NCI-H524 treated with DMSO at 0.1 percent for 48 hours (cell line): Measurements from ENCODE around the gene DYSF.
"Not testable (repeated sequence)": the region's sequence is repeated elsewhere in the genome, so short reads cannot be mapped to it uniquely, and the experiment has no call there.

Source experiments
- DNase-seq: peaks from one replicate; lab custom pipeline; 2025; lab: John Stamatoyannopoulos, UW

The DYSF gene

DNA sequence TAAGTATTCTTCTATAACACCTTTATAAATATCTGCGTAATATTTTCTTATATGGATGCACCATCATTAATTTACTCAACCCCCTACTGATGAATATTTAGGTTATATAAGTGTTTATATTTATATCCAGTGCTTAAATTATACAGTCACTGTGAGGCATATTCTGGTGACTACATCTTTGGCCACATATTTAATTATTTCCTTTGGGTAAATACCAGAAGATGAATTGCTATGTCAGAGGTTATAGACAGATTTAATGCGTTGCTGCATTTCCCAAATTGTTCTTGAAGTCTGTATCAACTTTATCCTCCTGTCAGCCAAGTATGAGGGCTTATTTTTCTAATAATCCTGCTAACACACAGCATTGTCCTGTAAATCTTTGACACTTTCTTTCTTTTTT lies 18.7 kb downstream of the DYSF start:
- no peak for DNase-seq

DNA sequence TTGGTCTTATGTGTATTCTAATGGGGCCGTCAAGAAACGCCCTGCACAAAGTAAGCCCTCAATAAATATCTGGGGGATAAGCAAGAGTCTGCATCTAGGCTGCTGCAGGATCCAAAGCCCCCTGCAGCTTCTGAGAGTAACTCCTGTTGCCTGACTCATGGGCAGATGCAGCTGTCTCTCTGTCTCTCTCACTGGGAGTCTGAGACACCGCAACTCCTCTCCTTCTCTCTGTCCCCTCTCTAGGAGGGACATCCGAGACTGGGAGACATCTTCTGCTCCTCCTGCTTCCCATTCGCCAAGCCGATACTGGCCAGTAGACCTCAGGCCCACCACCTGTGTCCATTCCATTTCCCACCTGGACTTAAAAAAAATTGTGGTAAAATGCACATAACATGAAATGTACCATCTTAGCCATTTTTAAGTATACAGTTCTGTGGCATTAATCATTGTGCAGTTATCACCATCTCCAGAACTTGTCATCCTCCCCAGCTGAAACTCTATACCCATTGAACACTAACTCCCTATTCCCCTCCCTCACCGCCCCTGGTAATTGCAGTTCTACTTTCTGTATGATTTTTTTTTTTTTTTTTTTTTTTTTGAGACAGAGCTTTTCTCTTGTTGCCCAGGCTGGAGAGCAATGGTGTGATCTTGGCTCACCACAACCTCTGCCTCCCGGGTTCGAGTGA lies 20.1 kb downstream of the DYSF start:
- DNase-seq, result no peak

DNA sequence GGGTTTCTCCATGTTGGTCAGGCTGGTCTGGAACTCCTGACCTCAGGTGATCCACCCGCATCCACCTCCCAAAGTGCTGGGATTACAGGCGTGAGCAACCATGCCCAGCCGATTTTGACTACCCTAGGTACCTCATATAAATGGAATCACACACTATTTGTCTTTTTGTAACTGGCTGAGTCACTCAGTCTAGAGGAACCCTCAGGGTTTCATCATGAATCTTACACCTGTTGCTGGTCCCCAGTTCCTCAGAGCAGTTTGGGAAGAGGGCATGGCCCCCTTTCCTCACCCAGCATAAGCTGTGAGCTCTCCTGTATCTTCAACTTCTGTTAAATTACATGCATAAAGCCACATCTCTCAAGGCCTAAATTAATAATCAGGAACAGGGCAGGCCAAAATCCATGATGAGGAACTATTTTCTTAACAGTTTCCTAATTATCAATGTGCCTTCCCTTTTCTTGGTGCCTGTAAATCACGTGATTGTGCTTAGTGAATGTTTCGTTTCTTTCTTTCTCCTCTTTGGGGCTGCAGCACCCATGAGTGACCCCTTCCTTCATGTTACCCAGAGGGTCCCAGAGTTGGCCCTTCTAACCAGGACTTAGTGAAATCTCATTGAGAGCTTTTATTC lies 20.9 kb downstream of the DYSF start:
- DNase-seq, result no peak

DNA sequence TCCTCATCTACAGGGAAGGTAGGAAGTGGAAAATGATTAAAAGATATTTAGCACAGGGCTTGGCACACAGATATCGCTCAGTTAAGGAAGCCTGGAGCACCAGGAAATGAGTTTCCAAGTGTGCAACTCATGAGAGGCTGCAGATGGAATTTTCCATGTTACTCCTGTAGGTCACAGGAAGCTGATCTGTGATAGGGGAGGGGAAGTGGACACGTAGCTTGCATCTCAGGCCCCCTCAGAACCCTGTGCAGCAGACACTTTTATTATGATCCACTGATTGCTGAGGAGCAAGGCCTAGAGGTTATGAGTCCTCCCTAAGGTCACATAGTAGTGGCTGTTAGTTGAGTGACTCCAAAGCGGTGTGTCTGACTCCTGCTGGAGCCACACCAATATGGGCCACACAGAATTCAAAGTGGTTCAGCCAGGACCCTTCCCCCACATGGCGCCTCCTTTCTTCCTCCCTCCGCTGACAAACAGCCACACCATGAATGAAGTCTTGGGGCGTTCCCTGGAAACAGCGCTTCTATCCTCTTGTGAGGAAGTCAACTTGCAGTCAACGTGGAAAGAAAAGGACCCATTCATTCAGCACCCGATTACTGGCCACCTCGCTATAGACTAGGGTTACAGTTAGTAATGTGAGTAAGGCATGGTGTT lies 21.5 kb downstream of the DYSF start:
- no peak for DNase-seq

DNA sequence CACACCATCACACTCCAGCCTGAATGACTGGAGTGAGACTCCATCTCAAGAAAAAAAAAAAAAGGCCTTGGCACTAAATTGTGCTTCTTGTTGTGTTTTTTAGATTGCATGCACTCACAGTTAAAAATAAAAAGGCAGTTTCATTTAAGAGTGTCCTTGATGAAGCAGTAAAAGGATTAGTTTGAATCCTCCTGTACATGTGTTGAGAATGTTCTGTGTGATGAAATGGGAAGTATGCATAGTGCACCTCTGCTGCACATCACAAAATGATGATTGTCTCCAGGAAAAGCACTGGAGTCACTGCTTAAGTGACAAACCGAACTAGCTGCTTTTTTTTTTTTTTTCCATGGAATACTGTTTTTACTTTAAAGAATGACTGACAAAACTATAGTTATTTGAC lies 23.1 kb downstream of the DYSF start:
- DNase-seq, result no peak

DNA sequence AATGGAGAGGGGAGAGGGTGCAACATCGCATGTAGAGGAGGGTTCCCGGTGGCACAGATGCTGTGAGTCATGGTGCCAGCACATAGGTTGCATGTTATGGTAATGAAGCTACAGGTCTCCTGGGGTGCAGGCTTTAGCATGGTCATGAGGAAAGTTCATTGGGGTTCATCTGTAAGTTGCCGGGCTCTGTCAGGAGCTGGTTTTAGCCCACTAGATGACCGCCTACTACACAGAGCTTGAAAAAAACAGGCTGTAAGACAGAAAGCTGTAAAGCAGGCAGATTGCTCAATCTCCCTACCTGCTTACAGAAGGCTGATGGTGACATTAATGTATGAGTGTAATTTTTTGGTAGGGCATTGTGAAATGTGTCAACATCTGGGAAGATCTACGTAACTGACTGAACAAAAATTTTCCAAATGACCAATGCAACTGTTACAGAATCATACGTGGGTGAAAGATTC lies 23.9 kb downstream of the DYSF start:
- DNase-seq, result no peak

DNA sequence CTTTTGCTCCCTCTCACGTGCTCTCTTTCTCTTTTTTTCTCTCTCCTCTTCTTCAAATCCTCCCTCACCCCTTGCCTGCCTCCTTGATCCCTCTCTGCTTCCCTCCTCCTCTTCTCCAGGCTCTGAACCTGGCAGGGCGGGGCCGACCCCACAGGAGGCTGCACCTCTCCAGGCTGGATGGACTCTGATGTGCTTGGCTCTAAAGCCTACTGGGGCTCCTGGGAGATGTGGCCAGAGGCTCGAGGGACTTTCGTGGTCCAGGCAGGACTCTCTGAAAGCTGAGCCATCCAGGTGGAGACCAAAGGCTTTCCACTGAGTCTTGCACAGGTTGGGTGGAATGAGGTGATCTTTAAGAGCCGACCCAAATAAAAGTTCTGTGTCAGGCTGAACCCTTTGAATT lies 25.4 kb downstream of the DYSF start:
- no peak for DNase-seq

DNA sequence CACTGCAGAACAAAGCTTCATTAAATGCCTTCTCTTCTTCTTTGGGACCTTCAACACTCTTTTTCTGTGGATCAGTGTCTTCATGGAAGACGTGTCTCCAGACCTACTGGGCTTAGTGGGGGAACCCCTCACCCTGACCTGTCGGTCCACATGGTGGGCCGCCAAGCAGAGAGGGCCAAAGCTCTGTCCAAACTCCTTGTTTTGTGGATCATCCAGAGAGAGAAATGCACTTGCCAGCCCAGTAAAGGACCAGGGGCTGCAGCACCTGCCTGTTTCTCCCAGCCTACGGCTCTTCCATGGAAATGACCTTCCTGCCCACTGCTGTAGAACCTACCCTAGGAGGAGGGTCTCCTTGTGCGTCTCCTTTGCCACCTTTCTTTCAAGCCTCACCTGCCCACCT lies 25.9 kb downstream of the DYSF start:
- no peak for DNase-seq

DNA sequence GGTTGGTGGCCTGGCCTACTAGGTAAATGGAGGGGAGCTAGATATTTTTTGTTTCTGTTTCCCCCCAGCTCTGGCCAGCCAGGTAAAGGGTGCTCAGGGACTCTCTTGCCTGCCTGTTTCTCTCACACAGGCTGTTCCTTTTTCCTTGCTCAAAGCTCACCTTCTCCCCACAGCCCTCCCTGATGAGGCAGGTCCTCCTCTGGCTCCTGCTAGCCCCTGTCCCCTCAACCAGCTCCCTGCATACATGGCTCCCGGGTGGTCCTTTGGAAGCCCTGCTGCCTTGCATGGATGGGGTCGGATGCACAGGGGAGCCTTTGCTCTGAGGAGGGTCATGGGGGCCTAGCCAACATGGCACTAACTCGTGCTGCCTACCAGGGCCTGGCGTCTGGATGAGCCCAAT lies 27.8 kb downstream of the DYSF start:
- DNase-seq, result no peak

DNA sequence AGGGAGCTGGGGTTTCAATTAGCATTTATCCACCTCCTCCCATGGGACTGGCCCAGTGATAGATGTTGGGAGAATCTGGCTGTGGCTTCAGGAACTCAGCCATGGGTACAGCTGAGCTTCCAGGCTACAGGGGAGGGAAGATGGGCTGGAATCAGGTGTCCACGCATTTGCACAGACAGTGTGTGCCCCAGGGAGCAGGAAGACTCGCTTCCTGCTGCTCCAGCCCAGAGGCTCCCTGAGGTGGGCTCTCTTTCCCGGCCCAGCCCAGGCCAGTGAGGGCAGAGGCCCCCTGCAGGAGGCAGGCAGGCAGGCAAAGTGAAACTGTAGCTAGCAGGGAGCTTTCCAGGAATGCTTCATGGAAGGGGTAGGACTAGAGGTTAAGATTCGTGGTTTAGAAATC lies 28.7 kb downstream of the DYSF start:
- DNase-seq, result no peak

DNA sequence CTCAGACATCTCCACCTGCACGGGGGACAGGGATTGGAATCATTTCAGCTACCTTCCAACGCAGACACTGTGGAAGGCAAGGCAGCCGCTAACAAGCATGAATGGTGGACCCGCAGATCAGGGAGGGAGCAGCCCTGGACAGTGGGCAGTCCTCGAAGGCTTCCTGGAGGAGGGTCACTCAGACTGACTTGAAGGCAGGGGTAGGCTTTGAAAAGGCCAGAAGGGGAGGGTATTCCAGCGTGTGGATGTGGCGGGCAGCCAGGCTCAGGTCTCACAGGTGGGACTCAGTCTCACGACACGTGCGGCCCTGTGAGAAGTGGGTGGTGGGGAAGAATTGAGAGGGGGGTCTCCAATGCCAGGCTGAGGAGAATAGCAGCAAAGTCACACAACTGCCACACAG lies 29.9 kb downstream of the DYSF start:
- no peak for DNase-seq

DNA sequence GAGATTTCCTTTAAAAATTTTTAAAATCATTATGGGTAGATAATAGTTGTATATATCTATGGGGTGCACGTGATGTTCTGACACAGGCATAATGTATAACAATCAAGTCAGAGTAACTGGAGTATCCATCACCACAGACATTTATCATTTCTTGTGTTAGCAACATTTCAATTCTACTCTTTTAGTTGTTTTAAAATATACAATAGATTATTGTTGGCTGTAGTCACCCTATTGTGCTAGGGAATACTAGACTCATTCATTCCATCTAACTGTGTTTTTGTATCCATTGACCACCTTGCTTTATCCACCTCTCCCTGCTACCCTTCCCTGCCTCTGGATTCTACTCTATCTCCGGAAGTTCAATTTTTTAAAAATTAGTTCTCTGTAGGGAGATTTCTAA lies 31.0 kb downstream of the DYSF start:
- DNase-seq, result no peak

DNA sequence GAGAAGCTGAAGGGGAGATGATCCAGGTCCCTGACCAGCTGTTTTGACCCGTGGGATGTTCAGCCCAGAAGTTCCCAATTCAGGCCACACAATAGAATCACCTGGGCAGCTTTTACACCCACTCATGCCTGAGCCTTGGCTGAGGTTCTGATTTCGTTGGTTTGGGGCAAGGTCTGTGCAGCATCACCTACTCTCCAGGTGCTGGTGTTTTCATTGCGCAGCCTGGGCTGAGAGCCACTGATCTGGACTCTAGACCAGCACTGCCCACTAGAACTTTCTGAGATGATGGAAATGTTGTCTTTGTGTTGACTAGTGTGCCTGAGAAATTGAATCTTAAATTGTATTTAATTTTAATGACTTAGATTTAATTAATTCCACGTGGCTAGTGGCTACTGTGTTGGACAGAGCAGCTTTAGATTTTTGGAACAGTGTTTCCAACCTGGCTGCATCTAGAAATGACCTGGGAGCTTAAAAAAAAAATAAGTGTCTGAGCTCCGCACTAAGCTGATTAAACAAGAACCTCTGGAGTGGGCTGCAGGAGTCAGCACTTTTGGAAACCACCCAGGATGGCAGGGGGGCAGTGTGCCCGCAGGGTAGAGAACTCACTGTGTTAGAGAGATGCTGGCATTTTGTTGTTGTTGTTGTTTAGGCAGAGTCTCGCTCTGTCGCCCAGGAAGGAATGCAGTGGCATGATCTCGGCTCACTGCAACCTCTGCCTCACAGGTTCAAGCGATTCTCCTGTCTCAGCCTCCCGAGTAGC lies 33.7 kb downstream of the DYSF start:
- no peak for DNase-seq

DNA sequence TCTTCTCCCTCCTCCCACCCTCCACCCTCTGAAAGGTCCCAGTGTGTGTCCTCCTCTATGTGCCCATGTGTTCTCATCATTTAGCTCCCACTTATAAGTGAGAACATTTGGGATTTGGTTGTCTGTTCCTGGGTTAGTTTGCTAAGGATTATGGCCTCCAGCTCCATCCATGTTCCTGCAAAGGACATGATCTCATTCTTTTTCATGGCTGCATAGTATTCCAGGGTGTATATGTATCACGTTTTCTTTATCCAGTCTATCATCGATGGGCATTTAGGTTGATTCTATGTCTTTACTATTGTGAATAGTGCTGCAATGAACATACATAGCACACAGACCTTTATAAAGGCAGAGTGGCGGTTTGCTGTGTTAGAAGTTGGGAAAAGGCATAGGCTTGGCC lies 38.2 kb downstream of the DYSF start:
- DNase-seq, result not testable (repeated sequence)

DNA sequence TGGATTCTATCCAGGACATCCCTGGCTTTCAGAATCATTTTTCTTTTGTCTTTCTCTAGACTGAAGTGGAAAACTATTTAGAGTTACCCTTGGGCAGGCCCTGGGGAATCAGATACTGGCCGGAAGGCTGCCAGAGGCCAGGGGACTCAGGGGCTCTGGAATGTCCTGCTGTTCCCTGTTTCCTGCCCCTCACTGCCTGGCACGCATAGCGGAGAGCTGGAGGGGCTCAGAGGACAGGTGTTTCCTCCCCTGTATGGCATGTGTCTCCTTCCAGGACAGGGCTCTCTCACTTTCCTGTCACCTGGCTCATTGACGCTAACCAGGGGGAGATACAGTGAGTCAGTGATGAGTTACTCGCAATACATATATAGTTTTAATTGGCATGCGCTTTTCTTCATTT lies 38.8 kb downstream of the DYSF start:
- DNase-seq, result no peak

DNA sequence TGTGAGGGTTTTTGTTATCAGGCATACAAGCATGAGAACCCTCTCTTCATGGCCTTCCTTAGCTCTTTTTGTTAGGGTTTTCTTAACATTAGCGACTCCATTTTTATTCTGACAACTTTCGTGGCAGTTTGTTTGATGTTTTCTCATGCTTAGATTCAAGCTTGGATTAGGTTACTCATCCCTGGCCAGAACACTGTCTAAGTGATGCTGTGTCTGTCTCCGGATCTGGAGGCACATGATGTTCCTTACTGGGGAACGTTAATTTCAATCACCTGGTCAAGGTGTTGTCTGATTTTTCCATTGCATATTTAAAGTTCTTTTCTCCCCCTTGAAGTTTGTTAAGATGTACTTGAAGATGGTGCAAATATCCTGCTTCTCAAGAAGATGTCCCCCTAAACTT lies 40.7 kb downstream of the DYSF start:
- DNase-seq, result no peak

DNA sequence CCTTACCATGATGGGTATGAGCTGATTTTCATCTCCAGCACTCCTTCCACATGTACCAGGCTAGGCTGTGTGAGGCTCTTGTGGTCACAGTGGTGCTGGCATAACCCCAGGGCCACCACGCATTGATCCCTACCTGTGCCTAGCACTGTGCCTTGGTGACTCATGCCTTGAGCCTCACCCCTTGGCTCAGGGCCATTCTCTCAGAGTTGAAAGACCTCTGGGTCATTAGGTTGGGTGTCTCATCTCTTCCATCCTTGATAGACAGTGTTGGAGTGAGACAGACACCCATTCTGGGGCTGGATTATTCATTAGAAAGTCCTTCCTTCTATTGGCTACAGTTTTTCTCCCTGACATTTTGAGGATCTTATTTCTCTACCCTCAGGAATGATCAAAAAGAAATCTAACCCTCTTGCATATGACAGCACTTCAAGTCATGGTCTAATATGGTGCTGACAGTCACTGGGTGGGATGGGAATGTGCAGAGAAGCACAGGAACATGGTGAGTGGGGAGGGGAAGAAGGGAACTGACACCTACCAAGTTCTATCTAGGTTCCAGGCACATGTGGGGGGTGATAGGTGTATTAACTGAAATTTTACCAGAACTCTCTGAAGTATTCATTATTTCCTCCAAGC lies 41.3 kb downstream of the DYSF start:
- no peak for DNase-seq

DNA sequence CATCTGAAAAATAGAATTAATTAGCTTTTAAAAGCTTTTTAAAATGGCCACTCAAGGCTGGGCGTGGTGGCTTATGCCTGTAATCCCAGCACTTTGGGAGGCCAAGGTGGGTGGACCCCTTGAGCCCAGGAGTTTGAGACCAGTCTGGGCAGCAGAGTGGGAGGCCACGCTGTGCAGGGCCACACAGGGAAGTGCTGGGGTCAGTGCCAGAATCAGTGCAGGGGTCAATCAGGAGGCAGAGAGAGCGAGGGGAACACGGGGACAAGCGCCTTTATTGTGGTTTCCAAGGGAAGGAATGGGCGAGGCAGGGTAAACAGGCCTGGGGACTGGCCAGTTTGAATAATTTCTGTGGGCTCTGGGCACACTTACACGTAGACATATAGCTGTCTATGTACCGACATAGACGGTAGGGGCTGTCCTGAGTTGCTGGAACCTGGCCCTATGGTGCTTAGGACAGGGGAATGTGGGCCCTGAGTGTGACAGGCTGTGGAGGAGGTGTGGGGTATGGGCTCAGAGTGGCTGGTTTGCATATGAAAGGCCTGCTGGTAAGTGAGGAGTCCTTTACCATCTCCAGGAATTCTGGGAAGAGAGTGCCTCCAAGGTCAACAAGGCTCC lies 42.9 kb downstream of the DYSF start:
- no peak for DNase-seq

DNA sequence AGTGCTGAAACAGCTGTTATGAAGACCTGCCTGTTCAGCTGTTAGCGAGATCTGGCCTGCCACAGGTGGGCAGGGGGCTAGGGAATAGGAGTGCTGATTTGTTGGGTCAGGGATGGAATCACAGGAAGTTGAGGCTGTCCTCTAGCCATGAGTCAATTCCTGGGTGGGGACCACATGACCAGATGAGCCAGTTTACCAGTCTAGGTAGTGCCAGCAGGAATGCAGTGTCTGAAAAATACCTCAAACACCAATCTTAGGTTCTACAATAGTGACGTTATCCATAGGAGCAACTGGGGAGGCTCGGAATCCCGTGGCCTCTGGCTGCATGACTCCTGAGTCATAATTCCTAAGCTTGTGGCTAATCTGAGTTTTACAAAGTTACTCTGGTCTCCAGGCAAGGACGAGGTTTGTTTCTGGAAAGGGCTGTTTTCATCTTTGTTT lies 44.9 kb downstream of the DYSF start:
- DNase-seq, result no peak

DNA sequence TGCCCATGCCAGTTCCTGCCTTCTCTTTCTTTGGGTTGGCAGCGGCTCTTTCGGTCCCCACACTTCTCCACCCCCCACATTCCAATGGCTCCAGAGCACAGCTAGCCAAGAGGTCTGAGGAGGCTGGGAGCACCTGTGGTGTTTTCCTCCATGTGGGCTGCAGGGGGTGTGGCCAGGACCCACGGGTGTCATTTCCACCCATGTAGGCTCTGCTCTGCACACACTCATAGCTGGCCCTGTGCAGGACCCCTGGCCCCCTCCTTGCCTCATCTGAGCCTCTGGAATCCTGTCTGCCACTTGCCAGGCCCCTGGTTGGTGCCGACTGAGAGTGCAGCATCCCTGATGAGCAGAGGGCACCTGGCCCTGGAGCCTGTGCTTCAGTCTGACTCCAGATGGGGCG lies 46.3 kb downstream of the DYSF start:
- no peak for DNase-seq

DNA sequence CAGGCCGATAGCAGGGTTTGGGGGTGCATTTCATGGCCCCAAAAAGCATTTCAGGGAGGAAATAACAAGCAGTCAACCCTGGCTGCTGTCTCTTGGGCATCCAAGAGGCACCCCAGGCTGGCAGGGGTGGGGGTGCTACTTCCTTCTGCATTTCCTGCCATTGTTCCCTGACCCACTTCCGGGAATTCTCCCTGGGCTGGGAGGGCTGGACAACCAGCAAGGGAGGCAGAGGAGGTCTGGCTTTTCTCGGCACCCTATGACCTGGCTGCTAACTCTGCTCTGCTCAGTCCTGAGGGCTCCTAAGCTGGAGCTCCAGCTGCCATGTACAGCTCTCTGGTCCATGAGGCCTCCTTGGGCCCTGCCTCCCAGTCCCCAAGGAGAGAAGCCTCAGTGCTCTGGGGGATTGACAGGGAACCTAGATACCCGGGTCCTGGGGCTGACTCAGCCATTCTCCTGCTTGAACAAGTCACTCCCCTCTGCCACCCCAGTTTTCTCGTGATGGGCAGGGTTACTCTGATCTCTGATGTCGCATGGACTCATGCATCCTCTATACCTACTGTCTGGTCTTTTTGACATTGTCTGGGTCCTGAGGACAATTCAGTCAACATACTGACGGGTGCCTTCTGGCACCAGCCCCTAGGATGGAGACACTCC lies 47.2 kb downstream of the DYSF start:
- DNase-seq, result no peak
